Lung (tissue), 12 donors: ENCODE results near the gene DHRS12. TPM values are rescaled to one million over a fixed set of nuclear protein-coding genes. Genes with fewer than 3 reads are reported as not detected.

ENCODE experiments used
- ATAC-seq: fragments of 200-7000 bp; cut with Tn5 transposase; one replicate; pipeline ENCODE4 v1.9.1; 2020; ENCODE audit warnings: moderate number of reproducible peaks; ENCODE audit not compliant: insufficient read depth, low FRiP score
- DNase-seq, 3 donors: peaks; one replicate each; pipeline ENCODE4 v3.0.0-alpha.2; 2013 to 2017
- H3K27ac ChIP-seq, 2 donors: one replicate each; pipeline ENCODE4 v1.5.1; 2013; ENCODE audit warnings: mild to moderate bottlenecking in 2 of 2, moderate library complexity in 2 of 2, control low read depth in 1 of 2, inconsistent platforms in 1 of 2, low read depth in 1 of 2, low read length in 1 of 2
- H3K27me3 ChIP-seq, 3 donors: one replicate each; pipeline ENCODE4 v1.5.1; 2013; ENCODE audit warnings: low read length in 2 of 3; ENCODE audit not compliant: control insufficient read depth in 3 of 3, insufficient read depth in 3 of 3
- H3K36me3 ChIP-seq, 4 donors: one replicate each; pipeline ENCODE4 v1.5.1; 2013; ENCODE audit warnings: low read length in 4 of 4, mild to moderate bottlenecking in 1 of 4, moderate library complexity in 1 of 4; ENCODE audit not compliant: control insufficient read depth in 4 of 4, insufficient read depth in 4 of 4
- H3K4me1 ChIP-seq, 5 donors: one replicate each; pipeline ENCODE4 v1.5.1; 2013; ENCODE audit warnings: low read length in 5 of 5, mild to moderate bottlenecking in 2 of 5, moderate library complexity in 1 of 5; ENCODE audit not compliant: control insufficient read depth in 5 of 5, insufficient read depth in 5 of 5
- H3K4me3 ChIP-seq: one replicate; pipeline ENCODE4 v1.5.1; 2013; ENCODE audit warnings: mild to moderate bottlenecking, control low read depth, moderate library complexity
- H3K9ac ChIP-seq, 2 donors: one replicate each; pipeline ENCODE4 v1.5.1; 2013; ENCODE audit warnings: low read length in 2 of 2, control low read depth in 1 of 2; ENCODE audit not compliant: insufficient read depth in 1 of 2
- H3K9me3 ChIP-seq, 4 donors: one replicate each; pipeline ENCODE4 v1.5.1; 2013; ENCODE audit warnings: low read length in 3 of 4, mild to moderate bottlenecking in 1 of 4, moderate library complexity in 1 of 4; ENCODE audit not compliant: control insufficient read depth in 4 of 4, insufficient read depth in 3 of 4
- WGBS, 2 donors: extraction: QIAGEN DNeasy Blood & Tissue Kit; methylation state at CpG; one replicate each; pipeline ENCODE4 v1.1.7; 2013; 5-methylcytosine and 5-hydroxymethylcytosine counted together
- polyA plus RNA-seq, 2 donors: library from polyadenylated mRNA; stranded (reverse); fragments of 200-250 nt; gene quantifications; one replicate each; pipeline ENCODE4 v1.2.1, GENCODE V29; 2013
- total RNA-seq, 2 donors: library from RNA; depleted of rRNA in 1 of 2; stranded (reverse); fragments of >200 nt in 1 of 2; gene quantifications; one replicate each; pipeline ENCODE4 v1.2.1, GENCODE V29; 2014 to 2021
- TF ChIP-seq, protein P1 (sequence below): IDR thresholded peaks from 2 replicates; pipeline ENCODE4 v1.5.1; 2012; ENCODE audit warnings: mild to moderate bottlenecking; ENCODE audit errors: control extremely low read depth, extremely low read depth
- donor health status: control.
- donor health status: control.
- donor health status: Bipolar disorder and iron deficiency.
- donor health status: healthy.
- donor health status: DM: yes; HTN: yes; CAD: no.

The DHRS12 gene
- total and polyA plus RNA-seq, 4 donors = 8.5 to 17.9 (median 12.0) TPM

DNA sequence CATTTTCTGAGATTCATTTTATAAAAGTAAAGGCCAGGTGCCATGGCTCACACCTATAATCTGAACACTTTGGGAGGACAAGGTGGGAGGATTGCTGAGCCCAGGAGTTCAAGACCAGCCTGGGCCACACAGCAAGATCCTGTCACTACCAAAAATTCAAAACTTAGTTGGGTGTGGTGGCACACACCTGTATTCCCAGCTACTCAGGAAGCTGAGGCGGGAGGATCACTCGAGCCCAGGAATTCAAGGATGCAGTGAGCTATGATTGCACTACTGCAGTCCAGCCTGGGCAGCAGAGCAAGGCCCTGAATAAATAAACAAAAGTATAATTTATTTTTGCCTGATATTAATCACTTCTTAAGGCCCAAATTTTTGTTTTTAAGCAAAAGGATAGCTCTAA lies 40.5 kb downstream of the DHRS12 start:
- DNase-seq (no peak), ATAC-seq (no peak)
- no peaks in the 10 kb centered on the region for H3K9me3 ChIP-seq
- H3K9ac ChIP-seq = no peak overlapping the region
- H3K4me3 ChIP-seq = no peak overlapping the region
- peaks cover 3 to 22% (median 8%) of the 10 kb centered on the region in 5 donors for H3K4me1 ChIP-seq
- TF ChIP-seq, protein P1, sequence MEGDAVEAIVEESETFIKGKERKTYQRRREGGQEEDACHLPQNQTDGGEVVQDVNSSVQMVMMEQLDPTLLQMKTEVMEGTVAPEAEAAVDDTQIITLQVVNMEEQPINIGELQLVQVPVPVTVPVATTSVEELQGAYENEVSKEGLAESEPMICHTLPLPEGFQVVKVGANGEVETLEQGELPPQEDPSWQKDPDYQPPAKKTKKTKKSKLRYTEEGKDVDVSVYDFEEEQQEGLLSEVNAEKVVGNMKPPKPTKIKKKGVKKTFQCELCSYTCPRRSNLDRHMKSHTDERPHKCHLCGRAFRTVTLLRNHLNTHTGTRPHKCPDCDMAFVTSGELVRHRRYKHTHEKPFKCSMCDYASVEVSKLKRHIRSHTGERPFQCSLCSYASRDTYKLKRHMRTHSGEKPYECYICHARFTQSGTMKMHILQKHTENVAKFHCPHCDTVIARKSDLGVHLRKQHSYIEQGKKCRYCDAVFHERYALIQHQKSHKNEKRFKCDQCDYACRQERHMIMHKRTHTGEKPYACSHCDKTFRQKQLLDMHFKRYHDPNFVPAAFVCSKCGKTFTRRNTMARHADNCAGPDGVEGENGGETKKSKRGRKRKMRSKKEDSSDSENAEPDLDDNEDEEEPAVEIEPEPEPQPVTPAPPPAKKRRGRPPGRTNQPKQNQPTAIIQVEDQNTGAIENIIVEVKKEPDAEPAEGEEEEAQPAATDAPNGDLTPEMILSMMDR = no peak
- no peak overlapping the region for H3K27ac ChIP-seq
- peaks cover 0 to 26% (median 10%) of the 10 kb centered on the region in 4 donors for H3K36me3 ChIP-seq
- 80 to 91% methylated on average over 2 of the region's 2 CpGs for WGBS, 2 donors
- H3K27me3 ChIP-seq = no peaks in the 10 kb centered on the region

DNA sequence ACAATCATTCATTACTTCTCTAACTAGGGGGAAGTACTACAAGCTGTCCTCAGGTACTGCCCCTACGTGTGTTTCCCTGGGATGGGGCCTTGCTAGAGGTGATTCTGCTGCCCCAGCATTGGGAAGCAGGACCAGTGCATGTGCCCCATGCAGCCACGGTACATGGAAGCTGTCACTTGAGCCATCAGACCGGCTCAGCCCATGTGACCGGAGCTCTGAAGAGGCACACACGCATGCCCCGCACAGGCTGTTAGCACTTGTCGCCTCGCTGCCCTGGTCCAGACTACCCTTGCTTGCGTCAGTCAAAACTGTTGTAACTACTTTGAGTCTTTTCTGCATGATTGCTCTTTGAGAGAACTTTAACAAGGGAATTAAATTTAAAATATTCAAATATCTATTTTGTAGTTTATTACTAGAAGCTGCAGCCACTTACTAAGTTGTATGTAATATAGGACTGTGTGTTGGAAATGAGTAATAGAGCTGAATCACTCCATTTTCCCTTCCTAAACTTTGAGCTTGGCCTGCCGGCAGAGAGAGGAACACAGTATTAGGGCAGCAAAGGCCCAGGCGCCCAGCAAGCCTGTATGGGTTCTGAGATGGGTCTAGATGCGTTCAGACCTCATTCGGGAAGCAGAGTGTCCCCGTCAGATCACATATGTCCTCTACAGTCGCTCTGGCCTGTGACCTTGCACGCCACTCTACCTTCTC lies 42.2 kb downstream of the DHRS12 start:
- Histone ChIP-seq H3K36me3 (peaks cover 0 to 32% (median 9%) of the 10 kb centered on the region in 4 donors), H3K27me3 (no peaks in the 10 kb centered on the region), H3K9ac (no peak overlapping the region), H3K4me3 (no peak overlapping the region), H3K9me3 (no peaks in the 10 kb centered on the region), H3K4me1 (peaks cover 0 to 20% (median 8%) of the 10 kb centered on the region in 5 donors), H3K27ac (no peak overlapping the region)
- DNase-seq (no peak), ATAC-seq (no peak)
- TF ChIP-seq, protein P1 = no peak
- WGBS, 2 donors = 95 to 96% methylated on average over 16 of the region's 16 CpGs

DNA sequence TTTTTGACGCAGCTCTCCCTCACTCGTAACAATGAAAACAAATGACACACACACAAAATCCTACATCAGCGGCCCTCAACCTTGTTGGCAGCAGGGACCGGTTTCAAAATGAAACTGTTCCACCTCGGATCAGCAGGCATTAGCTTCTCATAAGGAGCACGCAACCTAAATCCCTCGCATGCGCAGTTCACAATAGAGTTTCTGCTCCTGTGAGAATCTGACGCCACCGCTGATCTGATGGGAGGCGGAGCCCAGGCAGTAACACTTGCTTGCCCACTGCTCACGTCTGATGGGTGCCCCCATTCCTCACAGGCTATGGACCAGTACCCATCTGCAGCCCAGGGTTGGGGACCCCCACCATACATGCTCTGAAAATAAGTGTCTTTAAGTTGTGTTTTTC lies 43.4 kb downstream of the DHRS12 start:
- Histone ChIP-seq H3K27me3 (no peaks in the 10 kb centered on the region), H3K4me1 (peaks cover 0 to 14% (median 8%) of the 10 kb centered on the region in 5 donors), H3K9me3 (no peaks in the 10 kb centered on the region), H3K27ac (no peak overlapping the region), H3K36me3 (peaks cover 0 to 32% (median 10%) of the 10 kb centered on the region in 4 donors), H3K9ac (no peak overlapping the region), H3K4me3 (no peak overlapping the region)
- DNase-seq (no peak), ATAC-seq (no peak)
- TF ChIP-seq, protein P1 = no peak
- 96 to 97% methylated on average over 12 of the region's 12 CpGs for WGBS, 2 donors
